ENCODE data around the gene PIM3.

The PIM3 gene

GRCh38 chr22:49992921-49993648 lies 32.5 kb downstream of the PIM3 start:
- peak; percentile 79 to 81 for DNase-seq

GRCh38 chr22:49993649-49994360 lies 33.2 kb downstream of the PIM3 start:
- DNase-seq = no peak

GRCh38 chr22:49994361-49995040 lies 33.9 kb downstream of the PIM3 start:
- DNase-seq = peak in 1 of 2 experiments; percentile 3

- DNase-seq = no peak
Observed at GRCh38 chr22:49995041-49995360, 34.4 kb downstream of the PIM3 start.

GRCh38 chr22:49995361-49996118 lies 35.0 kb downstream of the PIM3 start:
- peak in 1 of 2 experiments; percentile 2 for DNase-seq

GRCh38 chr22:49996119-49996517 lies 35.5 kb downstream of the PIM3 start:
- DNase-seq = no peak

GRCh38 chr22:49996518-49997250 lies 36.1 kb downstream of the PIM3 start:
- peak in 1 of 2 experiments; percentile 3 for DNase-seq

GRCh38 chr22:49997251-49997599 lies 36.7 kb downstream of the PIM3 start:
- no peak for DNase-seq

- peak in 1 of 2 experiments; percentile 3 for DNase-seq
Observed at GRCh38 chr22:49997932-49998717, 37.6 kb downstream of the PIM3 start.

- peak in 1 of 2 experiments; percentile 2 for DNase-seq
Observed at GRCh38 chr22:49998718-49999062, 38.1 kb downstream of the PIM3 start.

GRCh38 chr22:49999063-49999945 lies 38.7 kb downstream of the PIM3 start:
- DNase-seq = peak in 1 of 2 experiments; percentile 12

- no peak for DNase-seq
Observed at GRCh38 chr22:49999946-50000586, 39.5 kb downstream of the PIM3 start.

- peak in 1 of 2 experiments; percentile 2 for DNase-seq
Observed at GRCh38 chr22:50000587-50001387, 40.2 kb downstream of the PIM3 start.

GRCh38 chr22:50001388-50002231 lies 41.0 kb downstream of the PIM3 start:
- no peak for DNase-seq

GRCh38 chr22:50002791-50003190 lies 42.2 kb downstream of the PIM3 start:
- no peak for DNase-seq

- DNase-seq = no peak
Observed at GRCh38 chr22:50004918-50005317, 44.3 kb downstream of the PIM3 start.

- no peak for DNase-seq
Observed at GRCh38 chr22:50007057-50007511, 46.5 kb downstream of the PIM3 start.

Data from activated CD4-positive, alpha-beta T cell treated with anti-CD3 and anti-CD28 coated beads, Interleukin-2, amount 50 U/mL, for 48 hours (primary cell).